ENCODE measurements around the gene KIF4A.

GRCh38 chrX:70352496-70352895 lies 62.6 kb downstream of the KIF4A start:
- TF ChIP-seq CTCF (IDR thresholded peaks at IDR 0.05) (no peak), ZFX (IDR thresholded peaks at IDR 0.05; ENCODE audit: borderline replicate concordance) (no peak)

Data from 22Rv1 (cell line).